Stimulated activated effector memory CD8-positive, alpha-beta T cell treated with anti-CD3 and anti-CD28 coated beads, Interleukin-12 subunit alpha, Interleukin-12 subunit beta, amount 100 ng/mL, for 72 hours (primary cell): ENCODE measurements around the gene PHF20.
A peak's percentile ranks its signal among the peaks of the same experiment; 100 is the strongest.
"Not testable (repeated sequence)": the region's sequence is repeated elsewhere in the genome, so short reads cannot be mapped to it uniquely, and the experiment has no call there.

Experiments used
- ATAC-seq: fragments of 150-1000 bp; cut with Tn5 transposase; 2 replicates; pipeline ENCODE4 v1.10.0; 2021
- DNase-seq, 2 donors: peaks; one replicate each; pipeline ENCODE4 v3.0.0; 2021 to 2022; ENCODE audit warnings: low spot score in 2 of 2
- H3K27ac Mint-ChIP-seq: one replicate; pipeline ENCODE4 v1.8.0; 2022; ENCODE audit warnings: mild to moderate bottlenecking, mixed read lengths
- H3K36me3 Mint-ChIP-seq: one replicate; pipeline ENCODE4 v1.8.0; 2022; ENCODE audit warnings: mild to moderate bottlenecking, mixed read lengths
- H3K4me1 Mint-ChIP-seq: one replicate; pipeline ENCODE4 v1.8.0; 2022; ENCODE audit warnings: mixed read lengths
- H3K4me3 Mint-ChIP-seq: one replicate; pipeline ENCODE4 v1.8.0; 2022; ENCODE audit warnings: mild to moderate bottlenecking, mixed read lengths
- H3K9me3 Mint-ChIP-seq: one replicate; pipeline ENCODE4 v1.8.0; 2022; ENCODE audit warnings: mixed read lengths

PHF20 gene

DNA sequence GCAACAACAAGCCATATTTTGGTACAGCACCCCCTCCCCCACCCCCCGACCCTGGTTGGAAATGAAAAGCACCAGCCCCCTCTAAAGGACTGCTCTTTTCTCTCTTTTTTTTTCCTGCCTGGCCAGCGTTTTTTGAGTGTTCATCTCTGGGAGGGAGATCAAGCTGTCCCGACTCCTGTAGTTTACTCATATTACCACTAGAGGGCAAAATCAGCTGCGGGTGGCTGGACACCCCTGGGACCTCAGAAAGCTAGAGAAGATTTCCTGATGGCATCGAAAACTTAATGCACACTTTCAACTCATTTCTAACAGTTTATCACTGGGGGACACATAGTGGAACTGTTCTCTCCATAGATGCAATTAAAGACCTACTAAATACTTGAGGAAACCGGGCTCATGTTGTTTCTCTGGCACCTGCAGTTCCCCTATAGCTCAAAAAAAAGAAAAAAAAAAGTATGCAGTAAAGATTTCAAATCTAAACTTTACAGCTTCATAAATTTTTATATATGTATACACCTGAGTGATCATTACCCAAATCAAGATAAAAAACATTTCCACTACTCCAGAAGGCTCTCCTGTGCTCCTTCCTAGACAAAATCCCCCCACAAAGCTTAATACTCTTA, 221.0 kb downstream of the PHF20 start:
- Mint-ChIP-seq H3K9me3 (no peaks in the 10 kb centered on the region), H3K4me3 (no peak overlapping the region), H3K36me3 (no peaks in the 10 kb centered on the region), H3K4me1 (peaks cover 6% of the 10 kb centered on the region), H3K27ac (no peak overlapping the region)
- ATAC-seq: peak; percentile 84
- DNase-seq: peak; percentile 20 to 56

DNA sequence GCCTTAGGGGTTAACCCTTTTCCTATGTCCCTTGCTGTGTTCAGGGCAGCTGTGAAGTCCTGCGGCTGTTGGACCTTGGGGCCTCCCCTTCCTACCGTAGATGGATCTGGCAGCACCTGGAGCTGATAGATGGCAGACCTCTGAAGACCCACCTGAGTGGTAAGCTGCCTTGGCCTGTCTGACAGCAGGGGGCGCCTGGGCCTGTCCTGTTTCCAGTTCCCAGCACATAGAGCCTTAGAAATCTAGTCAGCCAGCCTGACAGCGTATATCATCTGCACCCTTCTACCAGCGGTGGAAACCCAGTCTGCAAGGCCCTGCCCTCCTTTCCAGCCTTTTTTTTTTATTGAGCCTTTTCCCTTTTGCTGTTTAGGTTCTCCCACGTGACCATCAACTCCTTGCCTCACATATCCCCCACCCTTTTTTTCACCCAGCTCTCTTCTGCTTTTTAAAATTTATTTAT, 223.2 kb downstream of the PHF20 start:
- no peak overlapping the region for H3K4me3 Mint-ChIP-seq
- peak; percentile 94 for ATAC-seq
- no peak overlapping the region for H3K27ac Mint-ChIP-seq

DNA sequence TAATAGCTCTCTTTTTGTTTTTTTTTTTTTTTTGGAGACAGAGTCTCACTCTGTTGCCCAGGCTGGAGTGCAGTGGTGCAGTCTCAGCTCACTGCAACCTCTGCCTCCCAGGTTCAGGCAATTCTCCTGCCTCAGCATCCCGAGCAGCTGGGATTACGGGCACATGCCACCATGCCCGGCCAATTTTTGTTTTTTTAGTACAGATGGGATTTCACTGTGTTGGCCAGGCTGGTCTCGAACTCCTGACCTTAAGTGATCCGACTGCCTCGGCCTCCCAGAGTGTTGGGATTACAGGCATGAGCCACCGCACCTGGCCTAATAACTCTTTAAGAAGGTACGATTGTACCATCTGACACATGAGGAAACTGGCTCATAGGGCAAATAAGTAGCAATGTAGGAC, 224.7 kb downstream of the PHF20 start:
- not testable (repeated sequence) for H3K27ac Mint-ChIP-seq, H3K36me3 Mint-ChIP-seq, H3K4me3 Mint-ChIP-seq, H3K4me1 Mint-ChIP-seq, H3K9me3 Mint-ChIP-seq, DNase-seq, ATAC-seq

More for the DNA sequence above, 223.2 kb downstream of the PHF20 start:
- H3K9me3 Mint-ChIP-seq: no peaks in the 10 kb centered on the region
- peaks cover 6% of the 10 kb centered on the region for H3K4me1 Mint-ChIP-seq
- peak; percentile 63 to 87 for DNase-seq
- H3K36me3 Mint-ChIP-seq: no peaks in the 10 kb centered on the region
